ENCODE results near the gene AAK1. TPM values are rescaled to one million over a fixed set of nuclear protein-coding genes. Genes with fewer than 3 reads are reported as not detected.

The AAK1 gene
- total RNA-seq, 1 experiment from 2014 or later: 35.6 TPM

GRCh38 chr2:69660637-69661036, 17.1 kb upstream of the AAK1 start:
- ChIA-PET CTCF (interaction anchor here (0.7 kb wide), 1 partner anchor 64 kb away, joined by 3 read pairs; no protein-coding TSS in a partner anchor), POLR2A (no interaction called here)
- Mint-ChIP-seq H3K27ac (no peak overlapping the region), H3K9me3 (peaks cover 10% of the 10 kb centered on the region), H3K27me3 (ENCODE audit: low read depth) (no peaks in the 10 kb centered on the region), H3K4me3 (no peak overlapping the region), H3K4me1 (no peaks in the 10 kb centered on the region; the same call in 1 of the 2 replicates), H3K36me3 (no peaks in the 10 kb centered on the region)
- no peak for DNase-seq (ENCODE audit: low spot score)
- TF ChIP-seq SP1 (CRISPR knock-in tag; conservative IDR thresholded peaks at IDR 0.05): no peak
- ATAC-seq: no peak

- POLR2A ChIA-PET: no interaction called here
- H3K27ac Mint-ChIP-seq: no peak overlapping the region; the same call in 1 of the 2 replicates
Observed at GRCh38 chr2:69659941-69660483, 16.5 kb upstream of the AAK1 start.

More at GRCh38 chr2:69659941-69660483, 16.5 kb upstream of the AAK1 start:
- Mint-ChIP-seq H3K27me3 (ENCODE audit: low read depth) (no peaks in the 10 kb centered on the region), H3K36me3 (no peaks in the 10 kb centered on the region), H3K4me1 (no peaks in the 10 kb centered on the region; the same call in 1 of the 2 replicates), H3K4me3 (no peak overlapping the region), H3K9me3 (peaks cover 10% of the 10 kb centered on the region)
- ATAC-seq: no peak
- CTCF ChIA-PET: no interaction called here
- TF ChIP-seq FOXJ3 (CRISPR knock-in tag; IDR thresholded peaks at IDR 0.05; ENCODE audit: borderline replicate concordance): no peak
- TF ChIP-seq ZNF425 (CRISPR knock-in tag; conservative IDR thresholded peaks at IDR 0.05): no peak
- TF ChIP-seq TCF7 (CRISPR knock-in tag; IDR thresholded peaks at IDR 0.05; ENCODE audit: low read depth): no peak
- TF ChIP-seq, protein P1, sequence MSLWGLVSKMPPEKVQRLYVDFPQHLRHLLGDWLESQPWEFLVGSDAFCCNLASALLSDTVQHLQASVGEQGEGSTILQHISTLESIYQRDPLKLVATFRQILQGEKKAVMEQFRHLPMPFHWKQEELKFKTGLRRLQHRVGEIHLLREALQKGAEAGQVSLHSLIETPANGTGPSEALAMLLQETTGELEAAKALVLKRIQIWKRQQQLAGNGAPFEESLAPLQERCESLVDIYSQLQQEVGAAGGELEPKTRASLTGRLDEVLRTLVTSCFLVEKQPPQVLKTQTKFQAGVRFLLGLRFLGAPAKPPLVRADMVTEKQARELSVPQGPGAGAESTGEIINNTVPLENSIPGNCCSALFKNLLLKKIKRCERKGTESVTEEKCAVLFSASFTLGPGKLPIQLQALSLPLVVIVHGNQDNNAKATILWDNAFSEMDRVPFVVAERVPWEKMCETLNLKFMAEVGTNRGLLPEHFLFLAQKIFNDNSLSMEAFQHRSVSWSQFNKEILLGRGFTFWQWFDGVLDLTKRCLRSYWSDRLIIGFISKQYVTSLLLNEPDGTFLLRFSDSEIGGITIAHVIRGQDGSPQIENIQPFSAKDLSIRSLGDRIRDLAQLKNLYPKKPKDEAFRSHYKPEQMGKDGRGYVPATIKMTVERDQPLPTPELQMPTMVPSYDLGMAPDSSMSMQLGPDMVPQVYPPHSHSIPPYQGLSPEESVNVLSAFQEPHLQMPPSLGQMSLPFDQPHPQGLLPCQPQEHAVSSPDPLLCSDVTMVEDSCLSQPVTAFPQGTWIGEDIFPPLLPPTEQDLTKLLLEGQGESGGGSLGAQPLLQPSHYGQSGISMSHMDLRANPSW (CRISPR knock-in tag; conservative IDR thresholded peaks at IDR 0.05; ENCODE audit: low read depth): no peak
- TF ChIP-seq ZNF138 (CRISPR knock-in tag; conservative IDR thresholded peaks at IDR 0.05): no peak
- TF ChIP-seq ZNF396 (CRISPR knock-in tag; IDR thresholded peaks at IDR 0.05; ENCODE audit: borderline replicate concordance): no peak
- TF ChIP-seq PRRX2 (CRISPR knock-in tag; IDR thresholded peaks at IDR 0.05): no peak
- no peak for TF ChIP-seq HMGA2 (CRISPR knock-in tag; IDR thresholded peaks at IDR 0.05)
- no peak for TF ChIP-seq E2F4 (CRISPR knock-in tag; IDR thresholded peaks at IDR 0.05; ENCODE audit: borderline replicate concordance, low read depth)
- TF ChIP-seq NFYB (CRISPR knock-in tag; conservative IDR thresholded peaks at IDR 0.05; ENCODE audit: low read depth): no peak
- no peak for TF ChIP-seq PRDM15 (CRISPR knock-in tag; IDR thresholded peaks at IDR 0.05)
- DNase-seq (ENCODE audit: low spot score): no peak
